ENCODE measurements around the gene MUC6.

DNA sequence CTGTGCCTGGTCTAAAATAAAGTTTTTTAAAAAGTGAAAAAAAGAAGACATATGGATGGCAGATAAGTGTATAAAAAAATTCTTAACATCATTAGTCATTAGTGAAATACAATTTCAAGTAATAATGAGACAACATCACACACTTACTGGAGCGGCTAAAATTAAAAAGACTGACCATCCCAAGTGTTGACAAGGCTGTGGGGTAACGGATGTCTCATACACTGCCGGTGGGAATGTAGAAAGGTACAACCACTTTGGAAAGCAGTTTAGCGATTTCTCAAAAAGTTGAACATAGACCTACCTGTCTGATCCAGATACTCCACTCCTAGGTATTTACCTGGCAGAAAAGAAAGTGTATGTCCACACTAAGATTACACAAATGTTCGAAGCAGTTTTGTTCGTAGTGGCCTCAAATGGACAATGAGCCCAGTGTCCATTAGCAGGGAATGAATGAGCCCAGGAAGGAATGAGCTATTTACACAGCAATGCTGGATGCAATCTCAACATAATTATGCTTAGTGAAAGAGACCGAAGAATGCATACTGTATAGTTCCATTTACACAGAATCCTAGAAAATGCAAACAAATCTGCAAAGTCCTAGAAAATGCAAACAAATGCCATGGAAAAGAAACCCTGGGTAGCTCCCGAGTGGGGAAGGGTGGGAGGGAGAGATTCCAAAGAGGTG, 31.4 kb upstream of the MUC6 start:
- TF ChIP-seq CTCF (IDR thresholded peaks at IDR 0.05; ENCODE audit: control extremely low read depth in 1 of 3, insufficient read depth in 1 of 3, low read depth in 1 of 3, low read length in 3 of 3), result no peak
- no peak for TF ChIP-seq ZNF274 (IDR thresholded peaks at IDR 0.05; ENCODE audit: borderline replicate concordance, extremely low read depth, low read length)

Measured in H1 (cell line).